Retinal pigment epithelial cell (primary cell): ENCODE results near the gene PRKG1.
"Not testable (repeated sequence)": the region's sequence is repeated elsewhere in the genome, so short reads cannot be mapped to it uniquely, and the experiment has no call there.

Experiments
- DNase-seq: peaks from one replicate; pipeline ENCODE4 v3.0.0-alpha.2; 2010; ENCODE audit warnings: low read depth
- H3K4me3 ChIP-seq: 2 replicates; pipeline ENCODE4 v1.5.1; 2011; ENCODE audit warnings: mild to moderate bottlenecking, low read length, control low read depth, moderate library complexity
- CTCF ChIP-seq: conservative IDR thresholded peaks from 2 replicates; pipeline ENCODE4 v1.5.1; 2011; ENCODE audit warnings: low read depth, low read length, control low read depth, inconsistent platforms

The PRKG1 gene

GRCh38 chr10:52194716-52195115, 1120.4 kb downstream of the PRKG1 start:
- no peak overlapping the region for H3K4me3 ChIP-seq
- TF ChIP-seq CTCF = no peak
- DNase-seq = no peak

GRCh38 chr10:52197098-52197497, 1122.8 kb downstream of the PRKG1 start:
- DNase-seq = no peak
- TF ChIP-seq CTCF = no peak
- H3K4me3 ChIP-seq = no peak overlapping the region

- no peak for DNase-seq
- no peak overlapping the region for H3K4me3 ChIP-seq
- no peak for TF ChIP-seq CTCF
Measured at GRCh38 chr10:52198540-52198939, 1124.3 kb downstream of the PRKG1 start.

- not testable (repeated sequence) for H3K4me3 ChIP-seq, DNase-seq
Measured at GRCh38 chr10:52204906-52205305, 1130.6 kb downstream of the PRKG1 start.

- no peak for DNase-seq
- H3K4me3 ChIP-seq = no peak overlapping the region
- no peak for TF ChIP-seq CTCF
Measured at GRCh38 chr10:52208365-52208764, 1134.1 kb downstream of the PRKG1 start.

- no peak for DNase-seq
- no peak overlapping the region for H3K4me3 ChIP-seq
- TF ChIP-seq CTCF = no peak
Measured at GRCh38 chr10:52210161-52210560, 1135.9 kb downstream of the PRKG1 start.

- H3K4me3 ChIP-seq = no peak overlapping the region
- no peak for TF ChIP-seq CTCF
- no peak for DNase-seq
Measured at GRCh38 chr10:52212062-52212461, 1137.8 kb downstream of the PRKG1 start.

- no peak for DNase-seq
- H3K4me3 ChIP-seq = no peak overlapping the region
- TF ChIP-seq CTCF = no peak
Measured at GRCh38 chr10:52212802-52213201, 1138.5 kb downstream of the PRKG1 start.
